ENCODE measurements around the gene RSU1.
"Not testable (repeated sequence)": the region's sequence is repeated elsewhere in the genome, so short reads cannot be mapped to it uniquely, and the experiment has no call there.

The RSU1 gene

DNA sequence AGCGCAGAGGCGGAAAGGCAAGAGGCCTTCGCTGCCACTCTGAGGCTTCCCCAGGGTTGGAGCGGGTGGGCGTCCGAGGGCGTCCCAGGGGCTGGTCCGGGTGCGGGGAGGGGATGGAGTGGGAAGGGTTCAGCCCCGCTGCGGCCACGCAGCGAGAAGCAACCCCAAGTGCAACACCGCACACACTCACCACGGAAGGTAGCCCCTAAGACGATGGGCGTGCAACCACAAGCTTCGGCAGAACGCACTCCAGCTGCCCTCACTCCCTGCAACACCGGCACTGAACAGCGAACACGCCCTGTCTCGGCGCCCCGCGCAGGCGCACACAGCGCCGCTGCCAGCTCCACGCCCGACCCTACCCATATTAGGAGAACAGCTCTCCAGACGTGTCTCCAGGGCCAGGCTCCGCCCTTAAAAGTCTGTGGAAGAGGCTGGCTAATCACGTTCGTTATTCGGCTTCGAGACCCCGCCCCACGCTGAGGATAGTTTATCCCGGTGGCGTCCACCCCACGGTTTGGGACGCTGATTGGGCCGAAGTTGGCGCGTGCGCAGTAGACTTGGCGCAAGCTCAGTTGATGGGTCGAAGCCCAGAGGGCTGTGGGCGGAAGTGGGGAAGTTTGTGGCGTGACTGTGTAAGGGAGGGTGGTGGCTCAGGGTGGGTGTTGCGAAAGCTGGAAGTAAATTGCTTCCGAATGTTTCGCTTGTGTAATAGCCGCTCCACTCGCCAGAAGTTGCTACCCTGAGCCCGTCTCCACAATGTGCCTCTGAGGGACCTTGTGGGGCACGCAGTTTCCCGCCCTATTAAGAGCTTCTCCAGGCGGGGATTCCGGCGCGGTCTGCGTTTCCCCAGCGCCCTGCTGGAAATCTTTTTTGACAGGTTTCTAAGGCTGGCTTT, at the start of gene RSU1:
Gene RSU1, minus strand, starts transcription at position 300 of the 895 bp plus-strand sequence. CDS start 343 bp downstream, outside the sequence.
- peak; percentile 100 for DNase-seq (ENCODE audit: low read depth in 2 of 2)

DNA sequence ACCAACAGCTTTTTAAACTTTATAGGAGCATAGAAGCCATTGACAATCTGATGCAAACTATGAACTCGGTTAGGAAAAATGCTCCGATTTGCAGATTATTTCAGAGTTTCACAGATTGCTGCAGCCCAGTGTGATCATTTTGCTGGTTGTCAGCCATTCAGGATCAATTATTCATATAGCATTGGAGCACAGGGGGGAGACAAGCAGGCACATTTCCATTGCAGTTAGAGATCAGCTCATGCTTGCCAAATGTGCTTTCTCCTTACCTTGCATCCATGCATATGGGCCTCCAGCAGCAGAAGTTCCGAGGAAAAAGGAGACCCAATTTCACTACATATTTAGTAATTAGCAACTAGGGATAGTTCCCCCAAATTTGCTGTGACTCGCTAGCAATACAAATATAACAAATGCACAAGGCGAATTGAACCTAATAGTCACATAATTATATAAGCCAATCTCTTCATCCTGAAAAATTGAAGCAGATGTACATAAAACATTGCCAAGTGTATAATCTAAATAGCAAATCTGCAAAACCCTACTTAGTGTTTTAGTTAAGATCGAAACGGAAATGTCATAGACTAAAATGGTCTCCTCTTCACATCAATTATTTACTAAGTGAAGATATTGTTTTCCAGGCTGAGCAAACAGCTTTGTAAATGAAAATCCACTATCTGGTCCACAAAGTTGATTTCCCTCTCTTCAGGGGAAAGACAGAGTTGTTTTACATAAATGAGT, 49.5 kb upstream of the RSU1 start:
- DNase-seq (ENCODE audit: low read depth in 2 of 2) = no peak

DNA sequence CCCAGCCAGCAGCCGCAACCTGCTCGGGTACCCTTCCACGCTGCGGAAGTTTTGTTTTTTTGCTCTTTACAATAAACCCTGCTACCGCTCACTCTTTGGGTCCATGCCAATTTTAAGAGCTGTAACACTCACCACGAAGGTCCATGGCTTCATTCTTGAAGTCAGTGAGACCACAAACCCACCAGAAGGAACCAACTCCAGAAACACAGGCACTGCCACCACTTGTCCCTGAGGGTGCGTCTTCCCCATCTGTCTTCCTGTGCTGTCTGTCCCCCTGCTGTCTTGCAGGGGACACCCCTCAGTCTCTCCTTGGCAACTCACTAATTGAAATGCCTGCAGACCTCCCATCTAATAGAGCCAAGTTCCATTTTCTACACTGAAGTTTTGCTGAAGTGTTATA, 48.5 kb upstream of the RSU1 start:
- no peak for DNase-seq (ENCODE audit: low read depth in 2 of 2)

DNA sequence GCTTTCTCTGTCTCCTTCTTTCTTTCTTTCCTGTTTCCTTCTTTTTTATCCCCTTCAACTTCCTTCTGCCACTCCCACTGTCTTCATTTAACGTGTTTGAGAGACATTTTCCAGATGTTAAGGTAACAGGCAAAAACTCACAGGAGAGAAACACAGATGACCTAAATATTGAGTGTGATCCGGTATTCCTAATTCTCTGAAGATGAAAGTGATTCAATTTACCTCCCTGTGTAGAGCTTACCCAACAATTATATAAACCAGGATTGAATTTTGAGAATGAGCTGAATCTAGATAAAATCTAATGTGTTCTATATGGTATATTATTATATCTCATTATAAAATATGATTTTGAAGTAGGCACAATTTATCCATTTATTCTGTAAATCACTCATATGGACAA, 46.5 kb upstream of the RSU1 start:
- DNase-seq (ENCODE audit: low read depth in 2 of 2) = no peak

DNA sequence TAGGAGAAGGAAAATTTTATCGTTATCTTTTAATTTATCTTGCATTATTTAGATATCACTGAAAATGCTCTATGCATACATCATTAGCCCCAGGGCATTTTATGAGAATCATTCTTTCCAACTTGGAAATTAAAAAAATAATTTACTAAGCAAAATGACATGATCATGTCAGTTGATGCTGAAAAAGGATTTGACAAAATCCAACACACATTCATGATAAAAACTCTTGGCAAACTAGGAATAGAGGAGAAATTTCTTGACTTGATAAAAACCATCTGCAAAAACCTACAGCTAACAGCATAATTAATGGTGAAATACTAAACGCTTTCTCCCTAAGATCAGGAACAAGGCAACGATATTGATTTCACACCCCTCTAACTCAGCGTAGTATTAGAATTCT, 40.2 kb upstream of the RSU1 start:
- no peak for DNase-seq (ENCODE audit: low read depth in 2 of 2)

DNA sequence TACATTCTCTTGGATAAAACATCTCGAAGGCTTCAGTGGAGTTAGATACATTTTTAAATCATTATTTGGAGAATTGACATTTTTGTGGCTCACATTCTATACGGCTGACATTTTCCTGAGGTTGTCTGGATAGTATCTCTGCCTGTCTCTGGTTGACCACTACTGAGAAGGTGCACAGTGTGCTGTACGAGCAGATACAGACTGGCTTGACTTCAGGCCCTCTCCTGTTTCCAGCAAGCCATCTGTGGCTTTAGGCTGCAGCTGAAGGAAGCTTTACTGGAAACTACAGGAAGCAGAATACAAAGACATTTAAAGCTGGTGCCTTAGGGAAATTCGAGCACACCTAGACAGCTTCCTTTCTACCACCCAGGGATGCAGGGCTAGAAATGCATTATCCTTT, 39.3 kb upstream of the RSU1 start:
- no peak for DNase-seq (ENCODE audit: low read depth in 2 of 2)

DNA sequence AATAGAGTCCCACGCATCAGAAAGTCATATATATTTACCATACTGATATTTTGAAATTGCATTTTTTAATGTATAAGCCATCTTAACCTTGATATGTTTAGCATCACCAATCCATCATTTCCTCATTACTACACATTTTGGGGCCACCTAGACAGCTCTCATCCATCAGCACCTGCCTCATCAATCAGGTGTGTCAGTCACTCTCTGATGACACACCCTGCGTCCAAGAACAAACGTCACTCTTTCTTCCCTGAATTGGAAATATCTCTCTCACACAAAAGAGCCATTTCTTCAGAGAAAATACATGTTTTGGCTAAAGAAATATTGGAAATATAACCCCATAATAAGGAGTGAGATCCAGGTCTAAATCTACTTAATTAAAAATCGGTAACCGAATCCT, 38.9 kb upstream of the RSU1 start:
- no peak for DNase-seq (ENCODE audit: low read depth in 2 of 2)

DNA sequence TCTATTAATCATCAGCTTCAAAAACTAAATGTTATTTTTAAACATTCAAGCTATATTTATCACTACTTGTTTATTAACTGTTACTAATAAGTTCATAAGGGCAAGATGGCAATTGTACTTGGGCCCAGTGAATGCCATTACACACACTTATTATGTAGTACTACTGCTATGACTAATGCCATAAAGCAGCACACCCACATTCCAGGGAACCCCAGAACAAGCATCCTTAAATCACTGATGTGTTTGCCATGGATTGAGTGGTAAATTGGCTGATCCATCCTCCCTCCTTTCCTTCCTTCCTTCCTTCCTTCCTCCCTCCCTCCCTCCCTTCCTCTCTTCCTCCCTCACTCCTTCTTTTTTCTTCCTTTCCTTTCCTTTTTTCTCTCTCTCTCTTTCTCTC, 37.4 kb upstream of the RSU1 start:
- DNase-seq (ENCODE audit: low read depth in 2 of 2) = no peak

DNA sequence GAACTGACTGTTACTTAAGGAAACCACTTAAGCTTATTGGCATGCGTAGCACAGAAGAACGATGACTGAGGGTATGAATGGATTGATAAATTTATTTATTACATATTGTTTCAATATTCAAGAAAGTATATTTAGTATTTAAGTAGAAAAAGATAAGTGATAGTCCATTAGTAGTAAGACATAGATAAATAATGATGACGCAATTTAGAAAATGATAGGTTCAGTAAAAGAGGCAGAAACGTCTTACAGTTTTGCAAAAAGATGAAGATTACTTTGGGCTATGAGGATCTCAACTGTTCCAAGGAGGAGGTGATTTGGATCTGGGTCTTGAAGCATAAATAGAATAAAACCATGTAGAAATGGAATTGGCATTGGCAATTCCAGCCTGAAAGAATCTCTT, 36.6 kb upstream of the RSU1 start:
- DNase-seq (ENCODE audit: low read depth in 2 of 2) = no peak

DNA sequence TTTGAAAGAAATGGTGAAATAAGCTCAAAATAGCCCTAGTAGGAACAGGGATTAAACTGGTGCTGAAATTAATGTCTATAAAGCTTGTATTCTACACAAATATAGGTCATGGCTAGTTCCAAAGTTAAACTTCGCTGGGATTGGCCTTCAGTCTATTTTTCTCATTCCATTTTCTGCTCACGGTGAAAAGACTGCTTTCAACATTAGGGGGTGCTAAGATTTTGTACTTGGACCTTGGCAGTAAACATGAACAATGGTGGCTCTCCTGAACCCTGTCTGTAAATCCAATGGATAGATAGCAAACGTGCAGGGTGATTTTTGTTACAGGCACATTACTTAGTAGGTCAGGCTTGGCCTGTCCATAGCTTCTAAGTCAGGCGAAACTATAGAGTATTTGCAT, 36.0 kb upstream of the RSU1 start:
- no peak for DNase-seq (ENCODE audit: low read depth in 2 of 2)

DNA sequence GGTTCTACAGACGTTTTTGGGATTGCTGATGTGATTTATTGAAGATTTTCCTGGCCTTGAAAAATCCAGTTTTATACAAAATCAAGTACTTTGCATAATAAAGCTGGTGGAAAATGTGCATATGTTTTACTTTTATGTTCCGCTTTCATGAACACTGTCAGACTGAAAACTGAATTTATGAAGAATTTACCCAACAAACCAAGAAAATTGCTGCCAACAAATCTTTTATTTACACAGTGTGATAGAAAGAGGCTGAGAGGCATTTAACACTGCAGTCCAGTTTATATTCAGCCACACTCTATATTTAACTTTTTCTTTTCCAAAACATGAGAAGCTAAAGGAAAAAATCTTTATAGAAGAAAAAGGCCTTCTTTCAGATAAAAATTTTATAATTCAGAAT, 35.4 kb upstream of the RSU1 start:
- no peak for DNase-seq (ENCODE audit: low read depth in 2 of 2)

DNA sequence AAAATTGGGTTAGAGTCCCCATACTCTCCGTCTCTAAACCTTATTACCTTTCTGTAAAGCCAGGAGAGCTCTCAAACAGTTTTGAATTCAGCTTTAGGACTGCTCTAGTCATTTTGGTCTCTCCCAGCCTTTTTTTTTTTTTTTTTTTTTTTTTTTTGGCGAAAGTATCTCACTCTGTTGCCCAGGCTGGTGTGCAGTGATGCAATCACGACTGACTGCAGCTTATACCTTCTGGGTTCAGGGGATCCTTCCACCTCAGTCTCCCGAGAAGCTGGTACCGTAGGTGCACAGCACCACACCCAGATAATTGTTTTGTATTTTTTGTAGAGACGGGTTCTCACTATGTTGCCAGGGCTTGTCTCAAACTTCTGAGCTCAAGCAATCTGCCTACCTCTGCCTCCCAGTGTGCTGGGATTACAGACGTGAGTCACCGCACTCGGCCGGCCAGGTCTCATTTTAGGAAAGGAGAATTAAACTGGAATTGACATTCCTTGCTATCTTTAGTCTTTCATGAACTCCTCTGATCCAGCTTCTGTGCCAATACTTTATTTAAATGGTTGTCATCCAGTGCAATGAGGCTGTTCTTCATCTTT, 31.4 kb upstream of the RSU1 start:
- DNase-seq (ENCODE audit: low read depth in 2 of 2) = no peak

DNA sequence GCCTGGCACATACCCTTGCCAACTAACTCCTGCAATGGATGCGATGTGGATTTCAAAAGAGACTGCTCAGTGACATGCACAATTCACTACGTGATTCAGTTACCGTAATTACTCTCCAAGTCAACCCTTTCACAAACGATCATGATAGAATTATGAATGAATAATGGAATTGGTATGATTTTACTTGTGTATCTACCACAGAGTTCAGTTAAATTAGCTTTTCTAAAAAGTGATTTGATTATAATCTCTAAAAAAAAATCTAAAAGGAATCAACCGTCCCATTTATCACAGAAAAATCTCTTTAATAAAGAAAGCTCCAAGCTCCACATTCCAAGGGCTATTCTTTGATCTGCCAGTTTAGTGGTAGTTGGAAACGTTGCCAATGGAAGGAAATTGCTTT, 30.4 kb upstream of the RSU1 start:
- DNase-seq (ENCODE audit: low read depth in 2 of 2) = no peak

DNA sequence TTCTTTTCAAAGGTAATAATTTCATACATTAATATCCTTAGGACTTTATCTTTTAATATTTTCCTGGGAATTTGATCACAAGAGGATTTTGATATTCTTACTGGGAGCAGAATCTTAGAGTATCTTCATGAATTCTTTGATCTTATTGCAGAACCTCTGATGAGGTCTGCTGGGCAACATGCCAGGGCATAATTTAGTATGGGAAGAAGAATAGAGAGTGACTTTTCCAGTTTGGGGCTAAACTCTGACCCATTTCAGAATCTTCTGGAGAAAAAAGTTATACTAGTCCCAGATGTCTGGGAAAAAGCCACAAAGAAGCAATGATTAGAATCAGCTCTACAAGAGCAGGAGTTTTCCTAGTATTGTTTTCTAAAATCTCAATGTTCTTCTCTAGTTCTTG, 28.0 kb upstream of the RSU1 start:
- no peak for DNase-seq (ENCODE audit: low read depth in 2 of 2)

DNA sequence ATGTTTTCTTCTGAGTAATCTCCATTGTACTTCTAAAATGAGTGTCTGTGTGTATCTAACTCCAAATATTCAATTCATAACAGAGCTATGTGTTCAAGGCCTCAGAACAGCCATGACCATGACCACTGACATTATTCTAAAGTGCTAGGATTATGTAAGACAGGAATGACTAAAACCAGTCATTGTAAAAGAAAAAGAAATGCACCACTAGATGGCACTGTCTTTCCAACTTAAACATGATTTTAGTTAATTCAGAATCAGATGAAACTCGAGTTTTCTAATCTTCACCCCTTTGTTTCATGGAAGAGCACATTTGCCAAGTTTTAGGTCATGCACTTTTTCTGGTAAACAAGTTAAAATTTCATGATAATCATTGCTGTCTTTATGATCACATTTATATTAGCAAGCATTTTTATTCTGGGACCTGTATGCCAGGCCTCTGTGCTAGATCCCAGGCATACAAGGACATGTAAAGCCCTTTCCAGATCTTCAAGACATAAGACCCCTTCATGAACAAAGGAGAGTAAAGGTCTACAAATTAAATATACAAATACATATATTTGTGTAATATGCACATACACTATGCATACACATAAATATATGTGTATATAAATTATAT, 26.1 kb upstream of the RSU1 start:
- no peak for DNase-seq (ENCODE audit: low read depth in 2 of 2)

DNA sequence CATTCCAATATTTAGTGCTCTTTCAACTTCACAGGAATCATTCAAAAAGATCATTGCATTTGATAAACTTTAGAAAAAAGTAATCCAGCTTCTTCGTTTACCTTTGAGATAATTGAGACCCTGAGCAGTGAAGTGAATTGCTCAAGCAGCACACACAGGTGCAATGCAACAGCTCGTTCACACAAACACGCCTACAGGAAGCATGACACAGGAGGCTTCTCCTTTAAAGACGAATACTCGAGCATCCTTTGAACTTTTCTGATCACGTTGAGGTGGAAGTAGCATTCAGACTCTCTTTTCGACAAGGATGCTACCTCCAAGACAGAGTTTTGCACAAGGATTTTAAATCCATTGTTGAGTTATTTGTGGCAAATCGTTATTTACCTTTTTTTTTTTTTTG, 18.0 kb upstream of the RSU1 start:
- DNase-seq (ENCODE audit: low read depth in 2 of 2) = no peak

DNA sequence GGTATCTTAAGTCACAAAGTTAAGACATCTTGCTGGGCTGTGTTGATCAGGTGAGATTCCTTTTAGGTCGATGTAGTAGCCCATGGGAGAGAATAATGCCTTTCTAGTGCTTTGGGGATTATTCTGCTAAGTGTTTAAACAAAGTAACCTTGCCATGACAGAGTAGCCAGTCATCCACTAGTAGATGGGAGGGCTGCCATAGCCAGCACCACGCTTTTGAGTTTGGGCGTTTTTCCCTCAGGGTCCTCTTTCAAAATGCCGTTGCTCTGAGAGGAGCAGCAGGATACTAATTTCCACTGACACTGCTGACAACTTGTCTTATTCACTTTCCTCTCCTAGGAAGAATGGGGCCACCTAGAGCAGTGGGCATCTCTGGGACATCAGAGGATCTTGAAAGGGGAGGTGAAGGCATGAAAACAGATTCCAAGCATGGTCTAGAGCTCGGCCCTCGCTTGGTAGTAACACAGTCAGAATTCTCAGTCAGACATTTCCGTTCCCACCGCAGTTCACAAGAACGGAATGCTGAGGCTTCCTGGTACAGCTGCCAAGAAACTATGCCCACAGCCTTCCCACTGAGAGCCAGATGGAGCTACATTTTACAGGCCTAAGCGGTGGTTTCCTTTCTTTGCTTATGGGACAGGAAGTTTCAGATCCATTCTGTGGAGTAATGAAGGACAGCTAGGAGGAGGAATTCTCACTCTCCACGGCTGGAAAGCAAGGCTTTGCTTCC, 15.3 kb upstream of the RSU1 start:
- no peak for DNase-seq (ENCODE audit: low read depth in 2 of 2)

DNA sequence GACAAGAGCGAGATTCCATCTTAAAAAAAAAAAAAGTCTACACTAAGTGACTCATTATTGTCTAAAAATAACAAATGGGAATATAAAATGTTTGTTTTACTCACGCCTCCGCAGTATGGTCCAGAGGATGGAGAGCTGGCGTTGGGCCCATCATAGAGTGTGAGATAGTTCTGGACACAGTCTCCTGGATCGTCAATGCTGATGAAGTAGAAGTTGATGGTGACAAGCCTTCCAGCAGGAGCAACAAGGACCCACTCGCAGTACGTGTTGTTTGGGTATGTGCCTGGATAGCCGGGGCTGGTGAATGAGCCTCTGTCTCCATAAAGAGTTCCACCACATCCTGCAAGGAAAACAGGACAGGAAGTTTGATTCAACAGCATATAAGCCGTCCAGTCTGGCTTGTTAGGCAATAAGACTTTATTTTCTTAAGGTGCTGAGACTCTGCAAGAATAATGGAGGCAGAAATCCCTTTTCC, 11.5 kb upstream of the RSU1 start:
- DNase-seq (ENCODE audit: low read depth in 2 of 2) = no peak

DNA sequence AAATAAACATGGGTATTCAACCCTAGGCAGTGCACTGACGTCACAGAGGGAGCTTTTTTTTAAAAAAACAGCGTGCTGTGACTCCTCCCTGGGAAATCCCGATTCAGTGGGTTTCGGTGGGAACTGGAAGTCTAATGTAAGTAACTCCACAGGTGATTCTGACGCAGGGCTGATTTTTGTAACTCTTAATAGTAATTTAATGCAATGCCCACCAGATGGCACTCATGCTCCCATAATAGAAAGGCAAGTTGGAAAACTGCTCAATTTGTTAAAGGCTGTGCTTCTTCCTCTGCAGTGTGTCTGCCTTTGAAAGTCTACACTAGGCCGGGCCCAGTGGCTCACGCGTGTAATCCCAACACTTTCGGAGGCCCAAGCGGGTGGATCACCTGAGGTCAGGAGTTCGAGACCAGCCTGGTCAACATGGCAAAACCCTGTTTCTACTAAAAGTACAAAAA, 10.9 kb upstream of the RSU1 start:
- peak; percentile 10 to 22 for DNase-seq (ENCODE audit: low read depth in 2 of 2)

DNA sequence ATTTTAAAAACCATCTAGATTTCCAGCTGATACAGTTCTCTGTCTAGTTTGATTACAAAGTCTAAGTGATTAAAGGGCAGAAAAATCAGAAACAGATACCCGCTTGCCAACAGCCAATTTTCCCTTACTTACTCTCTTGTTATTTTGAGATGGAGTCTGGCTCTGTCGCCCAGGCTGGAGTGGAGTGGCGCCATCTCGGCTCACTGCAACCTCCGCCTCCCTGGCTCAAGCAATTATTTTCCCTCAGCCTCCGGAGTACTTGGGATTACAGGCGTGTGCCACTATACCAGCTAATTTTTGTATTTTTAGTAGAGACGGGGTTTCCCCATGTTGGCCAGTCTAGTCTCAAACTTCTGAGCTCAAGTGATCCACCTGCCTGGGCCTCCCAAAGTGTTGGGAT, 10.2 kb upstream of the RSU1 start:
- DNase-seq (ENCODE audit: low read depth in 2 of 2) = not testable (repeated sequence)

DNA sequence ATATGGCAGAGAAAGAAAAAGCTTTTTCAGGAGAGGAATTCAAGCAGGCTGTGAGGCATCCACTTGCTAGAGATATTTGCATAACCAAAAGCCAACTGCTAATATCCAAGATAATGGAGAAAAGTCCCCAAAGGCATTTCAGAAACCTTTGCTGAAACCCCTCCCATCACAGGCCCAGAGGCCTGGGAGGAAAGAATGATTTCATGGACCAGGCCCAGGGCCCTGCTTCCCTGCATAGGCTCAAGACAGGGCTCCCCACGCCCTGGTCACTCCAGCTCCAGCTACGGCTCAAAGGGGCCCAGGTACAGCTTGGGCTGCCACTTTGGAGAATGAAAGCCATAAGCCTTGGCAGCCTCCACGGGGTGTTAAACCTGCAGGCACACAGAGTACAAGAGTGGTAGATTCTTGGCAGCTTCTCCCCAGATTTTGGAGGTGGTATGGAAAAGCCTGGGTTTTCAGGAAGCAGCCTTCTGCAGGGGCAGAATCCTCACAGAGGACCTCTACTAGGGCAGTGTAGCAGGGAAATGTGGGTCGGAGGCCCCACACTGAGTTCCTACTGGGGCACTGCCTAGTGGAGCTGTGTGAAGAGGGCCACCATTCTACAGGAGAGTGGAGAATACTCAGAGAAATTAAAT, 5.6 kb upstream of the RSU1 start:
- DNase-seq (ENCODE audit: low read depth in 2 of 2) = no peak

Measured in stimulated activated CD8-positive, alpha-beta memory T cell treated with anti-CD3 and anti-CD28 coated beads, Interleukin-15, amount 100 ng/mL, for 48 hours (primary cell).